ENCODE measurements around the gene CACNA1F. TPM values are rescaled to one million over a fixed set of nuclear protein-coding genes. Genes with fewer than 3 reads are reported as not detected.

The CACNA1F gene
- total and polyA plus RNA-seq, 9 of the 15 experiments (the other 6 are each of a cell fraction or from before 2014, with no cell fraction given), result under 0.01 to 0.41 (median 0.03) TPM; not detected in 3

GRCh38 chrX:49186125-49187027 lies 46.8 kb downstream of the CACNA1F start, which contains the start of gene PRICKLE3 (continued):
- TF ChIP-seq THRB (CRISPR knock-in tag; conservative IDR thresholded peaks at IDR 0.05), result no peak
- TF ChIP-seq, protein P1, sequence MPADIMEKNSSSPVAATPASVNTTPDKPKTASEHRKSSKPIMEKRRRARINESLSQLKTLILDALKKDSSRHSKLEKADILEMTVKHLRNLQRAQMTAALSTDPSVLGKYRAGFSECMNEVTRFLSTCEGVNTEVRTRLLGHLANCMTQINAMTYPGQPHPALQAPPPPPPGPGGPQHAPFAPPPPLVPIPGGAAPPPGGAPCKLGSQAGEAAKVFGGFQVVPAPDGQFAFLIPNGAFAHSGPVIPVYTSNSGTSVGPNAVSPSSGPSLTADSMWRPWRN (IDR thresholded peaks at IDR 0.05; ENCODE audit: low read depth), result no peak
- TF ChIP-seq ZNF444 (CRISPR knock-in tag; IDR thresholded peaks at IDR 0.05), result no peak
- no peak for TF ChIP-seq ZNF239 (CRISPR knock-in tag; IDR thresholded peaks at IDR 0.05)
- TF ChIP-seq SRSF7 (optimal IDR thresholded peaks at IDR 0.05; ENCODE audit: low read depth, low read length), result no peak
- no peak for TF ChIP-seq CBFB (CRISPR knock-in tag; IDR thresholded peaks at IDR 0.05)
- TF ChIP-seq KLF1 (tag; IDR thresholded peaks at IDR 0.05), result no peak
- no peak for TF ChIP-seq NFXL1 (CRISPR knock-in tag; IDR thresholded peaks at IDR 0.05)
- no peak for TF ChIP-seq ADNP (tag; IDR thresholded peaks at IDR 0.05)
- TF ChIP-seq CEBPB (tag; IDR thresholded peaks at IDR 0.05), result no peak
- no peak for TF ChIP-seq NFRKB (IDR thresholded peaks at IDR 0.05; ENCODE audit: low read depth)
- TF ChIP-seq ZC3H4 (CRISPR knock-in tag; IDR thresholded peaks at IDR 0.05; ENCODE audit: borderline replicate concordance), result no peak
- TF ChIP-seq ZNF253 (CRISPR knock-in tag; conservative IDR thresholded peaks at IDR 0.05), result no peak
- no peak for TF ChIP-seq BRF2 (IDR thresholded peaks at IDR 0.05; ENCODE audit: borderline replicate concordance, insufficient read depth, insufficient read length)
- peak; percentile 42 for TF ChIP-seq KDM5B (IDR thresholded peaks at IDR 0.05; ENCODE audit: insufficient replicate concordance, low read depth, low read length)
- no peak for TF ChIP-seq XRCC3 (IDR thresholded peaks at IDR 0.05)
- TF ChIP-seq ZNF282 (CRISPR knock-in tag; IDR thresholded peaks at IDR 0.05), result no peak
- no peak for TF ChIP-seq ZNF644 (tag; IDR thresholded peaks at IDR 0.05; ENCODE audit: low read depth)
- peak; percentile 36 for TF ChIP-seq TAF1 (IDR thresholded peaks at IDR 0.05; ENCODE audit: control insufficient read depth, extremely low read depth, insufficient read depth, low read length, severe bottlenecking)
- TF ChIP-seq LEF1 (IDR thresholded peaks at IDR 0.05), result no peak
- TF ChIP-seq, protein P2, sequence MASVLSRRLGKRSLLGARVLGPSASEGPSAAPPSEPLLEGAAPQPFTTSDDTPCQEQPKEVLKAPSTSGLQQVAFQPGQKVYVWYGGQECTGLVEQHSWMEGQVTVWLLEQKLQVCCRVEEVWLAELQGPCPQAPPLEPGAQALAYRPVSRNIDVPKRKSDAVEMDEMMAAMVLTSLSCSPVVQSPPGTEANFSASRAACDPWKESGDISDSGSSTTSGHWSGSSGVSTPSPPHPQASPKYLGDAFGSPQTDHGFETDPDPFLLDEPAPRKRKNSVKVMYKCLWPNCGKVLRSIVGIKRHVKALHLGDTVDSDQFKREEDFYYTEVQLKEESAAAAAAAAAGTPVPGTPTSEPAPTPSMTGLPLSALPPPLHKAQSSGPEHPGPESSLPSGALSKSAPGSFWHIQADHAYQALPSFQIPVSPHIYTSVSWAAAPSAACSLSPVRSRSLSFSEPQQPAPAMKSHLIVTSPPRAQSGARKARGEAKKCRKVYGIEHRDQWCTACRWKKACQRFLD (CRISPR knock-in tag; IDR thresholded peaks at IDR 0.05), result peak; percentile 82
- no peak for TF ChIP-seq FOXJ2 (tag; IDR thresholded peaks at IDR 0.05)
- peak; percentile 26; the same call in 1 of the 2 replicates for TF ChIP-seq NFIC (IDR thresholded peaks at IDR 0.05)
- TF ChIP-seq ILK (tag; IDR thresholded peaks at IDR 0.05; ENCODE audit: borderline replicate concordance, low read depth), result no peak
- no peak for TF ChIP-seq BRD4 (IDR thresholded peaks at IDR 0.05)
- no peak for TF ChIP-seq SOX6 (IDR thresholded peaks at IDR 0.05)
